Ovary (tissue), 9 donors: Measurements from ENCODE around the gene MTERF4. TPM values are rescaled to one million over a fixed set of nuclear protein-coding genes. Genes with fewer than 3 reads are reported as not detected.

Experiments
- DNase-seq, 5 donors: peaks; one replicate each; pipeline ENCODE4 v3.0.0-alpha.2; 2019 to 2020
- H3K27ac ChIP-seq, 2 donors: fragments of 200-600 bp; one replicate each; pipeline versions ENCODE4 v1.5.1 to v1.8.0; 2019 to 2022
- H3K27me3 ChIP-seq: fragments of 200-600 bp; one replicate; pipeline ENCODE4 v1.8.0; 2022
- H3K36me3 ChIP-seq: fragments of 200-600 bp; sonication (generic); one replicate; pipeline ENCODE4 v1.5.1; 2019
- H3K4me1 ChIP-seq: one replicate; pipeline ENCODE4 v1.8.1; 2013; ENCODE audit warnings: mild to moderate bottlenecking, moderate library complexity; ENCODE audit not compliant: insufficient read depth
- H3K4me3 ChIP-seq: fragments of 200-600 bp; sonication (generic); one replicate; pipeline ENCODE4 v1.5.1; 2017
- H3K9me3 ChIP-seq, 2 donors: fragments of 200-600 bp in 1 of 2; sonication (generic) in 1 of 2; one replicate each; pipeline versions ENCODE4 v1.5.1 to v1.8.1; 2013 to 2019; ENCODE audit warnings: mild to moderate bottlenecking in 1 of 2, moderate library complexity in 1 of 2
- EP300 ChIP-seq: sonication (generic); formaldehyde crosslinking; IDR thresholded peaks from one replicate; pipeline ENCODE4 v1.6.1; 2017; ENCODE audit warnings: antibody characterized with exemption
- POLR2A ChIP-seq: fragments of 450-650 bp; IDR thresholded peaks from one replicate; pipeline ENCODE4 v1.6.1; 2017; ENCODE audit warnings: antibody characterized with exemption, mild to moderate bottlenecking, moderate library complexity
- WGBS, 3 donors: extraction: QIAGEN DNeasy Blood & Tissue Kit in 1 of 3; methylation state at CpG; one replicate each; pipeline versions ENCODE4 v1.1.5 to v1.1.7; 2013 to 2017; 5-methylcytosine and 5-hydroxymethylcytosine counted together
- intact Hi-C, 4 donors: fragments of 100-400 bp; cut with DNase I; formaldehyde crosslinking; loops; one replicate each; pipeline versions ENCODE4 v1.11.0 to v1.15.1; 2022 to 2023
- polyA plus RNA-seq, 2 donors: library from polyadenylated mRNA; stranded (reverse); fragments of 200-250 nt in 1 of 2; fragments of 350-450 nt in 1 of 2; fragmentation: Illumina TruSeq in 1 of 2; extraction: RNeasy Lipid Tissue Mini Kit (QIAGEN cat#74804) in 1 of 2; gene quantifications; one replicate each; pipeline ENCODE4 v1.2.3, GENCODE V29; 2013 to 2014
- total RNA-seq, 7 donors: library from RNA; depleted of rRNA in 2 of 7; stranded (reverse); fragments of >200 nt in 2 of 7; fragmentation: NEBNext Ultra II Directional in 3 of 7; extraction: Animal tissue kit (Norgen Biotek cat#: 25700) in 3 of 7; gene quantifications; one replicate each; pipeline versions ENCODE4 v1.1.0 to v1.2.4, GENCODE V29; 2016 to 2023
- TF ChIP-seq, protein P1 (sequence below), 3 donors: fragments of 450-650 bp in 2 of 3; fragments of 200-600 bp in 1 of 3; IDR thresholded peaks; one replicate each; pipeline versions ENCODE4 v1.5.1 to v1.8.0; 2016 to 2022; ENCODE audit warnings: antibody characterized with exemption in 3 of 3, mild to moderate bottlenecking in 1 of 3
- donor health status: DM: no; HTN: no; CAD: no; lungs with moderate emphysema.
- donor health status: DM: no; HTN: no; CAD: no.
- donor health status: Bipolar disorder and iron deficiency.
- donor health status: DM: yes; HTN: yes; CAD: no.
- donor health status: DM: no; HTN: no; CAD: no.
- donor health status: DM: yes; HTN: yes; CAD: no.

The MTERF4 gene
- total and polyA plus RNA-seq, 9 donors = 24.8 to 60.7 (median 41.6) TPM

DNA sequence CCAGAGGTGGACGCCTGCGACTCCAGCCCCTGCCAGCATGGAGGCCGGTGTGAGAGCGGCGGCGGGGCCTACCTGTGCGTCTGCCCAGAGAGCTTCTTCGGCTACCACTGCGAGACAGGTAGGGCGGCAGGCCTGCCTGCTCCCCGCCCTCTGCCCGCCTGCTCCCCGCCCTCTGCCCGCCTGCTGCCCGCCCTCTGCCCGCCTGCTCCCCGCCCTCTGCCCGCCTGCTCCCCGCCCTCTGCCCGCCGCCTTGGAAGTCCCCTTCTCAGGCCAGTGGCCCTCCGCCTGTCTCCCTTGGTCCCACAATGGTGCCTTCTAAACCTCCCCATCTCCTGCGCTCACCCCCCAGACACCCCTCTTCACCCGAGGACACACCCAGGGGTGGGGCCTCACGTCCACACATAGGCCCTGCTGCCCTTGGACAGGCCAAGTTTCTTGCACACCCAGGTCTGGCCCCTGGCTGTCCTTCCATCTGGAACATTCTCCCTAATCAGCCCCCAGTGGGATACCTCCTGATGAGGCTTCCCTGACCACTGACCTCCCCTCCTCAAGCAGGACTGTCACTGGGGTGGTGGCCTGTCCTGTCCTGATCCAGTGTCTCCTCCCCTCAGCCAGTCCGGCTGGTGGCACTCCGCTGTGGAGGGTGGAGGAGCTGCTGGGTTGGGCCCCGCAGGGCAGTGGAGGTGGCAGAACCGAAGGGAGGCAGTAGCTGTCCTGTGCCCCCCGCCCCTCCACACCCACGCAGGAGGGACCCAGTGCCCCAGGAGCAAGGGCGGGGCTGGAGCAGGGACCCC, 37.9 kb downstream of the MTERF4 start:
- no peaks in the 10 kb centered on the region for H3K9me3 ChIP-seq
- H3K27me3 ChIP-seq = no peaks in the 10 kb centered on the region
- WGBS, 3 donors = 46 to 53% (median 47%) methylated on average over 21 to 32 of the region's 32 CpGs
- no peak overlapping the region for H3K4me3 ChIP-seq
- H3K27ac ChIP-seq = no peak overlapping the region
- peaks cover 2% of the 10 kb centered on the region for H3K4me1 ChIP-seq
- DNase-seq = peak in 3 of 5 donors; percentile 19 to 46 (median 26)
- H3K36me3 ChIP-seq = no peaks in the 10 kb centered on the region
- no peak for TF ChIP-seq EP300
- TF ChIP-seq POLR2A = no peak
- TF ChIP-seq, protein P1, sequence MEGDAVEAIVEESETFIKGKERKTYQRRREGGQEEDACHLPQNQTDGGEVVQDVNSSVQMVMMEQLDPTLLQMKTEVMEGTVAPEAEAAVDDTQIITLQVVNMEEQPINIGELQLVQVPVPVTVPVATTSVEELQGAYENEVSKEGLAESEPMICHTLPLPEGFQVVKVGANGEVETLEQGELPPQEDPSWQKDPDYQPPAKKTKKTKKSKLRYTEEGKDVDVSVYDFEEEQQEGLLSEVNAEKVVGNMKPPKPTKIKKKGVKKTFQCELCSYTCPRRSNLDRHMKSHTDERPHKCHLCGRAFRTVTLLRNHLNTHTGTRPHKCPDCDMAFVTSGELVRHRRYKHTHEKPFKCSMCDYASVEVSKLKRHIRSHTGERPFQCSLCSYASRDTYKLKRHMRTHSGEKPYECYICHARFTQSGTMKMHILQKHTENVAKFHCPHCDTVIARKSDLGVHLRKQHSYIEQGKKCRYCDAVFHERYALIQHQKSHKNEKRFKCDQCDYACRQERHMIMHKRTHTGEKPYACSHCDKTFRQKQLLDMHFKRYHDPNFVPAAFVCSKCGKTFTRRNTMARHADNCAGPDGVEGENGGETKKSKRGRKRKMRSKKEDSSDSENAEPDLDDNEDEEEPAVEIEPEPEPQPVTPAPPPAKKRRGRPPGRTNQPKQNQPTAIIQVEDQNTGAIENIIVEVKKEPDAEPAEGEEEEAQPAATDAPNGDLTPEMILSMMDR (IDR thresholded peaks at IDR 0.05) = no peak
- intact Hi-C loops = loop anchor here in 1 of 4 donors (5.0 kb wide), 1 partner anchor 152 kb away; no protein-coding TSS in a partner anchor

DNA sequence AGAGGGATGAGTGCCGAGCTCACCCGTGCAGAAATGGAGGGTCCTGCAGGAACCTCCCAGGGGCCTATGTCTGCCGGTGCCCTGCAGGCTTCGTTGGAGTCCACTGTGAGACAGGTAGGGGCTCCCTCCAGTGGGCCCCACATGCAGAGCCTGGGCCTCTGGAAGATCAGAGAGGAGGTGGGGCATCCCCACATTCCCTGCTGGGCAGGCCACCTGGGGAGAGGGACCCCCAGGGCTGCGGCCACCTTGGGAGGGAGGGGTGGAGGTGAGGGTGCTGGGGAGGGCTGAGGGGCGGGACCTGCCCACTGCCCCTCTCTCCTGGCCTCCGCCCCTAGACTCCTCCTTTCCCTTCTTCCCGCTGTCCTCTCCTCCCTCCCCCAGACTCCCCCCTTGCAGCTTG, 38.5 kb downstream of the MTERF4 start:
- TF ChIP-seq, protein P1 (IDR thresholded peaks at IDR 0.05) = no peak
- H3K4me3 ChIP-seq = no peak overlapping the region
- whole genome bisulfite sequencing, 3 donors = 29 to 38% (median 29%) methylated on average over 8 of the region's 8 CpGs
- DNase-seq = peak in 4 of 5 donors; percentile 22 to 39 (median 26)
- H3K27me3 ChIP-seq = no peaks in the 10 kb centered on the region
- H3K9me3 ChIP-seq = no peaks in the 10 kb centered on the region
- no peak overlapping the region for H3K27ac ChIP-seq
- no peaks in the 10 kb centered on the region for H3K36me3 ChIP-seq
- intact Hi-C loops = loop anchor here in 1 of 4 donors (5.0 kb wide), 1 partner anchor 151 kb away; no protein-coding TSS in a partner anchor
- H3K4me1 ChIP-seq = peaks cover 2% of the 10 kb centered on the region

DNA sequence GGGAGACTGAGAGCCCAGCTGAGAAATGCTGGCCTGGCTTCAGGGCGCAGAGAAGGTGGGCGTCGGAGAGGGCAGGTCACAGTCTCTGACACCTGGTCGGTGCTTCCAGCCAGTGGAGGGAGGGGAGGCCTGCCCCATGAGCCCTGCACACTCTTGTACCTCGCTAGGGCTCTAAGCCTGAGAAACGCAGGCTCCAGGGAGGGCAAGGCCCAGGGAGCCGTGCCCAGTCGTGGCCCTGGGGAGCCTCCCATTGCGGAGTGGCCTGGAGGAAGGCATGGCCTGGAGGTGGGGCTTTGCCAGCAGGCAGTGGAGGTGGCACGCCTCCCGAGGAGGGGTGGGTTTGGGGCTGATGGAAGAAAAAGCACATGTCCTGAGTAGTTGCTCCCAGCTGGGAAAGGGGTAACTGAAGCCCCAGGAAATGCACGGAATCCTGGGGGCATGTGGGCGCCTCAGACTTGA, 39.0 kb downstream of the MTERF4 start:
- H3K36me3 ChIP-seq = no peaks in the 10 kb centered on the region
- no peak overlapping the region for H3K4me3 ChIP-seq
- H3K27ac ChIP-seq = no peak overlapping the region
- intact Hi-C loops = loop anchor here in 1 of 4 donors (5.0 kb wide), 1 partner anchor 151 kb away; no protein-coding TSS in a partner anchor
- DNase-seq = peak in 2 of 5 donors; percentile 16 to 38
- H3K27me3 ChIP-seq = no peaks in the 10 kb centered on the region
- H3K4me1 ChIP-seq = peaks cover 2% of the 10 kb centered on the region
- TF ChIP-seq EP300 (no peak), POLR2A (no peak)
- TF ChIP-seq, protein P1 (IDR thresholded peaks at IDR 0.05) = no peak
- no peaks in the 10 kb centered on the region for H3K9me3 ChIP-seq
- 32 to 57% (median 44%) methylated on average over 12 to 13 of the region's 13 CpGs for WGBS, 3 donors

DNA sequence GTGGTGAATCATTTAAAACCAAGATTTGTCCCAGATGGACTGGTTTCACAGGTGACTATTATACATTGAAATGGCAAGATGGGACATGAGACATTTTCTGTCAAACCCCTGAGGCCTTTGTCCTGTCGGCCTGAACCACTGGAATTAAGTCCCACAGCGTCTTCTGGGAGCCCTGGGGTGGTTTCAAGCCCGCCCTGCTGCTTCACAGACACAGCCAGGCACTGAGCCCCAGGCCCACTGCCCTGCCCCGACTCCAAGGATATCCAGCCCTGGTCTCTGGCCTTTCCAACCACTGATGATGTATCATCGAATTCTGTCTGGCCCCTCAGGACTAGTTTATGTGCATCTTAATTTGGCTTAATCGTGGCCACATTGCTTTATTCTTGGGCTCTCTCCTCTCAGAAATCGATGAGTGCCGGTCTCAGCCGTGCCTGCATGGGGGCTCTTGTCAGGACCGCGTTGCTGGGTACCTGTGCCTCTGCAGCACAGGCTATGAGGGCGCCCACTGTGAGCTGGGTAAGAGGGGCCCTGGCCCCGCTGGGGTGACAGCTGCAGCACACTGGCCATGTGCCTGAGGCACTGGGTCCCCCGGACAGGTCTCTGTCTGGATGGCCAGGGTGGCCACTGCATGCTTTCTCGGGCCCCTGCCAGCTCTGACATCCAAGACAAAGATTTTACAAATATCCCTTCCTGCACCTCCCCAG, 39.5 kb downstream of the MTERF4 start:
- Histone ChIP-seq H3K9me3 (no peaks in the 10 kb centered on the region), H3K27ac (no peak overlapping the region), H3K36me3 (no peaks in the 10 kb centered on the region), H3K27me3 (no peaks in the 10 kb centered on the region), H3K4me1 (peaks cover 2% of the 10 kb centered on the region), H3K4me3 (no peak overlapping the region)
- peak in 2 of 5 donors; percentile 10 to 14 for DNase-seq
- TF ChIP-seq, protein P1 (IDR thresholded peaks at IDR 0.05) = no peak
- TF ChIP-seq POLR2A (no peak), EP300 (no peak)
- 77 to 84% (median 82%) methylated on average over 12 to 15 of the region's 15 CpGs for WGBS, 3 donors
- intact Hi-C loops = loop anchor here in 1 of 4 donors (5.0 kb wide), 1 partner anchor 150 kb away; no protein-coding TSS in a partner anchor
